Activated CD4-positive, alpha-beta T cell treated with anti-CD3 and anti-CD28 coated beads, Interleukin-10, Interleukin-2, amounts not matched to agents 100 ng/mL and 50 ng/mL, durations not matched to agents 16 hours and 8 hours (primary cell): ENCODE results near the gene FNBP1L.

Experiments
- DNase-seq: peaks from one replicate; pipeline ENCODE4 v3.0.0-alpha.2; 2020

FNBP1L gene

DNA sequence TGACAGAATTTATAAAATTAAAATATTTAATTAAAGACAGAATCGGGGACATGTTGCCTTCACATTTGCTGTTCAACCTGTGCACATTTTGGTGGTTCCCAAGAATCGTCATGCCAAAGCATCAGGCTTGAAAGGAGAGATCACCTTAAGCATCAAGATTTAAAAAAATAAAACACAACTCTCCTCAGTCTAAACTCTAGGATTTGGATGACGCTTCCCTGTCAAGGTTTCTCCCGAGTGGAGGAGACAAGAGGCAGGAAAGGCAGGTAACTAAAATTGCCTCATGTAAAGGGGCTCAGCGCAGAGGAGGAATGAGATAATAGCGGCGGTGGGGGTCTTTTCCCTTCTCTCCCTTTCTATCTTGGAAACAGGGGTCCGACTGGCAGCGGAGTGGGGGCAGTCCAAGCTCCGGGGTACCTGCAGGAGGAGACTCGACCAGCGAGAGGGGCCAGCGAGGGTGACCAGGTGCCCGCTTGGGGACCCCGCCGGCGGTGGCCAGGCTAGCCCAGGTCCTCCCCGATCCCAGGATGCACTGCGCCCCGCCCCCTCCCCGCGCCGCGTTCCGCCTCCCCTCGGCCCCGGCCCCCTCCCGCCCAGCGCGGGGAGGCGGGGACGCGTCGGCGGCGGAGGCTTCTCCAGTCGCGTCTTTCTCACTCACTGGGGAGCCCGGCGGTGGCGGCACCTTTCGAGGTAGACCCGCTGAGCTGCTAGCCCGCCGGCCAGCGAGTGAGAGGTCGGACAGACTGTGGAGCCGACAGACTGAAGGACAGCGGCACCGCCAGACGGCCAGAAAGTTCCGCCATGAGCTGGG lies at the start of gene FNBP1L:
Gene FNBP1L, plus strand, starts transcription at position 638 of the 811 bp plus-strand sequence. Its CDS starts 164 bp downstream, at position 802.
- DNase-seq = peak; percentile 45

DNA sequence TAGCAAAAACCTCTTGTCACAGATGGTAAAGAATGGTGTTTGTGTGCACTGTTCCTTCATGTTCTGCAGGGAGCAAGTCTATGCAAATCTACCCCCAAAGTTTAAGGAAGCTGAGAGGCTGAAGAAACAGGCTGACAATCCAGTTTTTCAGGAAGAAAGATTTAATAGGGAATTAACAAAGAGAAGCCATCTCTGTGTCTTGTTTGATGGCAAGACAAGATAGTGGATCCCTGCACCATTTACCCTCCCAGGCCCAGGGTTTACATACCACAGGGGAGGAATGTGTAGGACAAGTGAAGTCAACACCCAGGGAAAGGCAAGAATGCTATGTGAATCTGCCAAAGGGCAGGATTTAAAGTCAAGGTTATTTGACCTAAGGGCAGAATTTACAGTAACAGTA lies 48.1 kb upstream of the FNBP1L start:
- no peak for DNase-seq

DNA sequence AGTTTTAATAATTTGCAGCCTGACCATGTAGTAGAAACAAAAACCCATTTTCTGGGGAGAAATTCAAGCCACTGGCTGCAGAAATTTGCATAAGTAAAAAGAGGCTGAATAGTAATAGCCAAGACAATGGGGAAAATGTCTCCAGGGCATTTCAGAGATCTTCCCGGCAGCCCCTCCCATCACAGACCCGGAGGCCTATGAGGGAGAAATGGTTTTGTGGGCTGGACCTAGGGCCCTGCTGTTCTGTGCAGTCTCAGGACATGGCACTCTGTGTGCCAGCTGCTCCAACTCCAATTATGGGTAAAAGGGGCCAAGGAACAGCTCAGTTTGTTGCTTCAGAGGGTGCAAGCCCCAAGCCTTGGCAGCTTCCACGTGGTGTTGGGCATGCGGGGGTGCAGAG lies 39.7 kb upstream of the FNBP1L start:
- DNase-seq = no peak

DNA sequence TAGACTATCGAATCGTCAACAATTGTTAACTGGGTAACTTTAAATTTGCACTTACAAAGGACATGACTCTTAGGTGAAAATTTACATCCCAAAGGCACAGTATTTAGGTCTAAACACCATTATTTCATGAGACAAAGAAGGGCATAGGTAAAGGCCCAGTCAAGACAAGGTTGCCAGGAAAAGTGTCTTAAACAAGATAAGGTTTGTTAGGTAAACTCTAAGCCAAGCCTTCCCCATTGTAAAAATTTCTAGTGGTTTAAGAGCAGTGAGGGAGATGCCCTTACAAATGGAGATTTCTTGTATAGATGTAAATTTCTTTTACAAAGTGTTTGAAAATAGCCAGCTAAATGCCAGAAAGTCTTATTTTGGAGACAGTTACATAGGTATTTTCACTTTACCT lies 36.9 kb upstream of the FNBP1L start:
- DNase-seq = no peak

GRCh38 chr1:93414749-93415148 lies 33.2 kb upstream of the FNBP1L start:
- no peak for DNase-seq

DNA sequence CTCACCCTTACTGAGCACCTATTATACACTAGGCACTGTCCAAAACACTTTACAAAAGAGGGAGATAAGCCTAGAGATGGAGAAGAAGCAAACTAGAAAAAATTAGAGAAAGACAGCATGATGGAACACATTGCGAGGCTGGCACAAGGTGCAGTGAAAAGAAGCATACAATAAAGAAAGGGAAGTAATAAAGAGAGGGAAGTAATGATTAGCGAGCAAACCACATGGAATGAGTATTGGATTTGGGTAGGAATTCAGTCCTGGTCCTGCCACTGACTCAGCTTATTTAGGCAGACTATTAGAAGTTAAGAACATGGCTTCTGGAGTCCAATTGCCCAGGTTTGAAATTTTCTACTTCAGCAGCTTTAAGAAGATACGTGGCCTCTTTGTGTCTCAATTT lies 32.6 kb upstream of the FNBP1L start:
- DNase-seq = no peak

DNA sequence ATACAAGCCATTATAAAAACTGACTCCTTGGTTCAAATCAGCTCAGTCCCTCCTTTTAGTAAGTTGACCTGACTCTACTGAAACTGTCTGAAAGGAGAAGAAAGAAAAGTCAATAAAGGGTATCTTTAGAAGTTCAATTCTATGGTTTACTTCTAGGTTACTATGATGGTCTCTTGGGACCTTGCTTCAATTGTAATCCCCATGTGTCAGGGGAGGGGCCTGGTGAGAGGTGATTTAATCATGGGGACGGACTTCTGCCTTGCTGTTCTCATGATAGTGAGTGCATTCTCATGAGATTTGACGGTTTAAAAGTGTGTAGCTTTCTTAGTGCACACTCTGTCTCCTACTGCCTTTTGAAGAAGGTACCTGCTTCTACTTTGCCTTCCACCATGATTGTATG lies 31.7 kb upstream of the FNBP1L start:
- DNase-seq = no peak

GRCh38 chr1:93419344-93419743 lies 28.6 kb upstream of the FNBP1L start:
- DNase-seq = no peak

DNA sequence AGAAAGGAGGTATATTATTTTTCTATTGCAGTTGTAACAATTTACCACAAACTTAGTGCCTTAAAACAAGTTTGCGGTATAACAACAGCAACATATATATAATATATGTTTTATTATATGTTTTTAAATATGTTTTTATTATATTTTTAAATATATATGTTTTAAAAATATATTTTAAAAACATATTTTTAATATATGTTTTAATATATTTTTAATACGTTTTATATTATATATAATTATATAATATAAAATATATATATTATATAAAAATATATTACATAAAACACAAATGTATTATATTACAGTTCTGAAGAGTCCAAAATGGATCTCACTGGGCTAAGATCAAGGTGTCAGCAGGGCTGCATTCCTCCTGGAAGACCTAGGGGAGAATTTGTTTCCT lies 27.5 kb upstream of the FNBP1L start:
- DNase-seq = no peak

DNA sequence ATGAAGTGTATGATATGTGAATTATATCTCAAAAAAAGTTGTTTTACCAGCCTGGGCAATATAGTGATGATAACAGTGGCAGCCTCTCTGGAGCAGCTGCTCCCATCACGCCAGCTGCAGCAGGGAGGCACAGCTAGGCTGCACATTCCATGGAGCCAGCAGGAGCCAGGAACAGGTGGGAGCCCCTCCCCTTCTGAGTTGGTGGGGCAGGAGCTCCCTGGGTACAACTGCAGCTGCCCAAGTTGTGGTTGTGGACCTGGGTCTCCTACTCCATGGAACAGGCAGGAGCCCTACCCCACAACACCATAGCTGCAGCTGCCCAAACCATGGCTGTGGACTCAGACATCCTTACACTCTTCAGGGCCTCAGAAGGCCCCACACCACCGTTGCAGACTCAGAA lies 21.7 kb upstream of the FNBP1L start:
- DNase-seq = no peak

GRCh38 chr1:93427656-93428055 lies 20.3 kb upstream of the FNBP1L start:
- no peak for DNase-seq

GRCh38 chr1:93433407-93433961 lies 14.4 kb upstream of the FNBP1L start:
- DNase-seq = no peak

DNA sequence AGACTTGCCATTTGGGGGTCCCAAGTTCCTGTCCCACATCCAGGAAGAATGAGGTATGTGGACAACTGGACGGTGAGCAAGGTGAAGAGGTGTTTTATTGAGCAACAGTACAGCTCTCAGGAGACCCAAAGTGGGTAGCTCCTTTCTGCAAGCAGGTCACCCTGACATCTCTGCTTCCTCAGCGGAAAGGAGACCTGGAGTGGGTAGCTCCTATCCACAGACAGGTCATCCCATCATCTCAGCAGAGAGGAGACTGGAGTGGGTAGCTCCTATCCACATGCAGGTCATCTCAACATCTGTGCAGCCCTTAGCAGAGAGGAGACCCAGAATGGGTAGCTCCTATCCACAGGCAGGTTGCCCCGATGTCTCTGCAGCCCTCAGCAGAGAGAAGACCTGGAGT lies 13.8 kb upstream of the FNBP1L start:
- no peak for DNase-seq

- no peak for DNase-seq
Observed at GRCh38 chr1:93434987-93435386, 12.9 kb upstream of the FNBP1L start.

GRCh38 chr1:93435443-93435842 lies 12.5 kb upstream of the FNBP1L start:
- DNase-seq = no peak

- no peak for DNase-seq
Observed at GRCh38 chr1:93436496-93436895, 11.4 kb upstream of the FNBP1L start.

DNA sequence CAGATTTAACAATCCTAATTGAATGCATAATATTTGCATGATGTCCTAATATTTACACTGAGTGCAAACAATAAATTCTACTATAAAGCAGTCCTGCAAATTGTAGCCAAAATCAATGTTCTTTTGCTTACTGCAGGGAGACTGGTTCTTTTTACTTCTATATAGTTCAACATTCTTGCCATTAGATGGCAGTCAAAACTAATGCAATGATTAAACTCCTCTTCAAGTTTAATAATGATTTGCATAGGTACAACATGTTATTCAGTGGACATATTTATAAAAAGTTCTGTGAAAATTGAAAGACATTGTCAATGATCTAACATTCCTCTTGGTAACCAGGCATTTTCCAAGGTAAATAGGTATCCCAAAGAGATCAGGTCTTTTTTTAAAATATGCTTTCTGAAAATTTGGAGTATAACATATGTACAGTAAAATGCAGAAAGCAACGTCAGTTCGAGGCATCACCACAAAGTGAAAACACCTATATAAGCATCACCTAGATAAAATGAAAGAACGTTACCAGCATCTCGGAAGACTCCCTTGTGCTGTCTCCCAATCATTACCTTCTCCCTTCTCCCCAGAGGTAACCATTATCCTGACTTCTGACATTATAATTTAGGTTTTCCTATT lies 9.8 kb upstream of the FNBP1L start:
- DNase-seq = peak; percentile 37

GRCh38 chr1:93438716-93439115 lies 9.2 kb upstream of the FNBP1L start:
- DNase-seq = no peak

DNA sequence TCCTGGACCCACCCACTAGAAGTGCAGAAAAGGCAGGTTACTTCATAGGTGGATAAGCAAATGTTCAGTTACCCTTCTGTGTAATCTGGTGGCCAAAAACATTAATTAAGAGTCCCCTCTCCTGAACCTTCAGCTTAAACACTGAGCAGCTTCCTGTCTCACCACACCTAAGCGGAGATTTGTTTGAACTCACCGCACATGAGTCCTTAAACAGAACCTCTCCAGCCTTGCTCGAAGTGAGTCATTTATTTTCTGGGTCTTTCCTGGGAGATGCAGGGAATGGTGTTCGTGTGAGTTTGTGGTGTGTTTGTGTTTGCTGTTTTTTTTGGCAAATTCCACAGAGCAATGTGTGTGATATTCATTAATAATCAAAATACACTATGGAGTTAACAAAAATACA lies 7.6 kb upstream of the FNBP1L start:
- DNase-seq = no peak

- DNase-seq = no peak
Observed at GRCh38 chr1:93440706-93441105, 7.2 kb upstream of the FNBP1L start.

DNA sequence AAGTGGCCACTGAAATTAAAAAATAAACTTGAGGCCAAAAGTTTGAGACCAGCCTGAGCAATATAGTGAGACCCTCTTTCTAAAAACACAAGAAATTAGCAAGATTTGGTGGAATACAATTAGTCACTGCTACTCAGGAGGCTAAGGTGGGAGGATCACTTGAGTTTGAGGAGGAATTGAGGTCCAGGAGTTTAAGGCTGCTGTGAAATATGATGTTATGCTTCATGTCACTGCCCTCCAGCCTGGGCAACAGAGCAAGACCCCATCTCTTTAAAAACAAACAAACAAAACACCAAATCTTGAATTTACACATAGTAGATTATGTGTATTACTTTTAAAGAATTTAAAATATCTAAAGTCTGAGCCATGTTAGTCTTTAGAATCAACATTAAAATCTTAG lies 6.3 kb upstream of the FNBP1L start:
- no peak for DNase-seq

DNA sequence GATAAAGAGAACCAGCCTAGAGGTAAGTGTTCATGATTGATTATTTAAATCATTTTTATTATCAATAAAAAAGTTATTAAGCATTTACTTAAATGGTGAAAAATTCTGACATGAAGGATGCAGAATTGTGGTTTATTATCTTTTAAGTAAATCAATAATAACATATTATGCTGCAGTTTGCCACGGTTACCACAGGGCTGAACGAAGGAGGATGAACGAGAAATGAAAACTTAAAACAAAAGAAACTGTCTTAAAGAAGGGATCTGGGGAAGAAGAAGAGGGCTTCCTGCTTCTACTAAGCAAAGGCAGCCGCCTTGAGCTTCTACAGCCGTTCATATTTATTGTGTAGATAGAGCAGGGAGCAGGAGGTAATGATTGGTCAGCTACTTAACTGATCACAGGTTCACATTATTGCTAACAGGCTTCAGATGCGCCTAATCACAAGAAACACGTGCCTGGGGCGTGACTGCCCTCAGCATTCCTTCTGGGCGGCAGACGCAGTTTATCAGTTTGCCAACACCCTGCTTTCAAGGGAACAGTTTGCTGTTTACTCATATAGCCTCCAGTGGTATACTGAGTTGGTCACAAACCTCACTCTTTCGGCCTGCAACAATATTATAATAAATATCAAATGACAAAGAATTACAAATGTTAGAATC lies 5.8 kb upstream of the FNBP1L start:
- DNase-seq = no peak

DNA sequence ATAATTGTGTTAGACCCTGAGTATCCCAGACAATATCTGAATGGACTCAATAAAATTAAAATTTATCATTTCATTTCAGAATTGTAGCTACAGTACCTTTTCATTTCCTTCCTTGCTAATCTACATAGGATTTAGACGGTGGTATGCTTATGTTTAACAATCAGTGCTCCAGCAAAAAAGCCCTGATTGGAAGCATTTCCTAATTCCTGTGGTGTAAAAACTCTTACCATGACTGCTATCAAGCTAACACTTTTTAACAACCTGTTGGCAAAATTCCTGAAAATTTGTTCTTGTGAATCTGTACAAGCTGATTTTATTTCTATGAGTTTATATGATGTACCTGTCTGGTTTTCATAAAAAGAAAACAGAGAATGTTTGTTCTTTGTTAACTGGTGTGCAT lies 5.2 kb upstream of the FNBP1L start:
- DNase-seq = no peak

- DNase-seq = no peak
Observed at GRCh38 chr1:93443454-93443853, 4.5 kb upstream of the FNBP1L start.
